T-cell (primary cell): ENCODE results near the gene RAP2A. TPM values are rescaled to one million over a fixed set of nuclear protein-coding genes. Genes with fewer than 3 reads are reported as not detected.

Experiments used
- ATAC-seq, 4 experiments: fragments of 200-7000 bp in 3 of 4; fragments of 150-1000 bp in 1 of 4; cut with Tn5 transposase; replicated peaks in 1 of 4; 1 replicate in 3 of 4; 2 replicates in 1 of 4; pipeline ENCODE4 v1.10.0; 2021; ENCODE audit warnings: moderate library complexity in 3 of 4, mild to moderate bottlenecking in 2 of 4, moderate number of reproducible peaks in 1 of 4
- CTCF ChIA-PET, 2 donors: fragments of 300-600 bp; sonication (Branson Sonifier 250); formaldehyde crosslinking; loops; one replicate each; lab custom pipeline; 2022; ENCODE audit warnings: antibody characterized with exemption in 2 of 2; lab: Charles Lee
- POLR2A ChIA-PET, 2 donors: fragments of 300-600 bp; sonication (Branson Sonifier 250); formaldehyde crosslinking; loops; one replicate each; lab custom pipeline; 2022; ENCODE audit warnings: antibody characterized with exemption in 2 of 2; lab: Charles Lee
- DNase-seq, 35 experiments: peaks; one replicate each; pipeline versions ENCODE4 v3.0.0 to v3.0.0-alpha.2; 2013 to 2023
- H3K27ac ChIP-seq: one replicate; pipeline ENCODE4 v1.5.1; 2013; ENCODE audit warnings: low read length
- H3K27me3 ChIP-seq, 2 experiments: replicated peaks in 1 of 2; 1 replicate in 1 of 2; 2 replicates in 1 of 2; pipeline versions ENCODE4 v1.6.1 to v1.7.0; 2013; ENCODE audit warnings: low read length in 1 of 2, mixed read lengths in 1 of 2; ENCODE audit not compliant: control insufficient read depth in 2 of 2, insufficient read depth in 2 of 2; ENCODE audit errors: extremely low read depth in 1 of 2
- H3K36me3 ChIP-seq, 2 donors: 1 replicate in 1 of 2; 2 replicates in 1 of 2; pipeline versions ENCODE4 v1.6.1 to v1.7.0; 2013; ENCODE audit warnings: low read length in 1 of 2; ENCODE audit not compliant: control insufficient read depth in 2 of 2, insufficient read depth in 1 of 2; ENCODE audit errors: extremely low read depth in 1 of 2
- H3K4me1 ChIP-seq, 2 experiments: 1 replicate in 1 of 2; 2 replicates in 1 of 2; pipeline versions ENCODE4 v1.6.1 to v1.7.0; 2013; ENCODE audit warnings: low read length in 2 of 2, mixed read lengths in 1 of 2; ENCODE audit not compliant: insufficient read depth in 2 of 2, control insufficient read depth in 1 of 2; ENCODE audit errors: extremely low read depth in 1 of 2
- H3K4me3 ChIP-seq, 2 donors: 1 replicate in 1 of 2; 2 replicates in 1 of 2; pipeline versions ENCODE4 v1.5.1 to v1.7.0; 2013; ENCODE audit warnings: mild to moderate bottlenecking in 2 of 2, low read length in 1 of 2, moderate library complexity in 1 of 2; ENCODE audit not compliant: control insufficient read depth in 1 of 2; ENCODE audit errors: extremely low read depth in 1 of 2
- H3K9me3 ChIP-seq: 2 replicates; pipeline ENCODE4 v1.7.0; 2013
- H3K27ac Mint-ChIP-seq, 2 donors: one replicate each; pipeline ENCODE4 v1.8.0; 2020 to 2021; ENCODE audit warnings: mild to moderate bottlenecking in 2 of 2, mixed read lengths in 2 of 2
- H3K27me3 Mint-ChIP-seq, 2 donors: one replicate each; pipeline ENCODE4 v1.8.0; 2021 to 2022; ENCODE audit warnings: mixed read lengths in 2 of 2
- H3K36me3 Mint-ChIP-seq: one replicate; pipeline ENCODE4 v1.8.0; 2021; ENCODE audit warnings: mixed read lengths
- H3K4me1 Mint-ChIP-seq, 3 donors: one replicate each; pipeline ENCODE4 v1.8.0; 2020 to 2022; ENCODE audit warnings: mixed read lengths in 3 of 3, mild to moderate bottlenecking in 1 of 3
- H3K4me3 Mint-ChIP-seq, 3 donors: one replicate each; pipeline ENCODE4 v1.8.0; 2020 to 2022; ENCODE audit warnings: mild to moderate bottlenecking in 3 of 3, mixed read lengths in 3 of 3, moderate library complexity in 3 of 3
- H3K9me3 Mint-ChIP-seq, 3 donors: one replicate each; pipeline ENCODE4 v1.8.0; 2020 to 2022; ENCODE audit warnings: mixed read lengths in 3 of 3
- WGBS: methylation state at CpG from one replicate; pipeline ENCODE4 v1.1.5; 2013; ENCODE audit warnings: missing lambda C conversion rate; ENCODE audit not compliant: insufficient coverage; 5-methylcytosine and 5-hydroxymethylcytosine counted together
- total RNA-seq, 35 experiments: library from RNA in 6 of 35; stranded (reverse) in 6 of 35; fragments of 120-200 nt in 1 of 35; gene quantifications; one replicate each; pipeline versions ENCODE4 v1.2.1 to v1.2.4 and lab custom pipeline; 2013 to 2026

RAP2A gene
- total RNA-seq, 5 donors from 2014 or later (not counting 1 experiment from before 2014, with no cell fraction given) = 14.0 to 25.6 (median 20.2) TPM

DNA sequence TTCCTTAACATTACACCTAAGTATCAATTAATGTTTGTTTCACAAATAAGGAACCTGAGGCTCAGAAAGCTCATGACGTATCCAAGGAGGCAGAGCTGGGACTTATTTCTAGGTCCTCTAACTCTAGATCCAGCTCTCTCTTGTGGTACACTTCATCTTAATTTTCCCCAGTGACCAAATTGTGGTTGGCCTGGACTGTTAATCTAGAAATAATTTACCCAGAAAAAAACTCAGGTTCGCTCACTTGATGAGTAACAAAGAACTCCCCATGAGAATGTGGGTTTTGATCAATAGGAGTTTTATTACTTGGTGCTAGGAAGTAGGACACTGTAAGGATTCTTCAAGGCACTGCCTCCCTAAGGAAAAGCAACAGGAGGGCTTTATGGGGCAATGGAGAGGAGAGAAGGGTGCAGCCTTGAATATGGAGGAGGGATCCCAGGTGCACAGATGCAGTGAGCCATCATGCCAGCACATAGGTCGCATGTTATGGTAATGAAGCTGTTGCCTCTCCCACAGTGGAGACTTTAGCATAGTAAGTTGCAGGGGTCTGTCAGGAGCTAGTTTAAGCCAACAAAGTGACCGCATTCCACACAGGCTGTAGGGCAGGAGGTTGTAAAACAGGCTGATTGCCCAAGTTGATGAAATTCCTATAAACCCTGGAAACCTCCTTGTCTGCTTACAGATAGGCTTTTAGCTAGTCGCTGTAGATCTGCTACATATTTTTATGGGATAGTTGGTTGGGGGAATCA lies 14.7 kb downstream of the RAP2A start:
- H3K27ac ChIP-seq = no peak overlapping the region
- Mint-ChIP-seq H3K36me3 (peaks cover 34% of the 10 kb centered on the region), H3K27me3 (no peaks in the 10 kb centered on the region), H3K9me3 (peaks cover 2 to 6% (median 5%) of the 10 kb centered on the region in 3 donors), H3K27ac (no peak overlapping the region), H3K4me3 (no peak overlapping the region), H3K4me1 (peaks cover 9 to 12% (median 12%) of the 10 kb centered on the region in 3 donors)
- H3K9me3 ChIP-seq = no peaks in the 10 kb centered on the region
- H3K4me3 ChIP-seq = no peak overlapping the region
- DNase-seq (no peak), ATAC-seq (no peak)
- peaks cover 0 to 2% of the 10 kb centered on the region in 2 donors for H3K36me3 ChIP-seq
- CTCF ChIA-PET = interaction anchor here in 1 of 2 donors (0.6 kb wide), 1 partner anchor 15 kb away, joined by 3 read pairs; no protein-coding TSS in a partner anchor
- no peaks in the 10 kb centered on the region for H3K4me1 ChIP-seq
- no peaks in the 10 kb centered on the region for H3K27me3 ChIP-seq
- POLR2A ChIA-PET = interaction anchor here in 1 of 2 donors (0.6 kb wide), 1 partner anchor 40 kb away, joined by 3 read pairs; no protein-coding TSS in a partner anchor
- WGBS = 100% methylated on average over 3 of the region's 5 CpGs

DNA sequence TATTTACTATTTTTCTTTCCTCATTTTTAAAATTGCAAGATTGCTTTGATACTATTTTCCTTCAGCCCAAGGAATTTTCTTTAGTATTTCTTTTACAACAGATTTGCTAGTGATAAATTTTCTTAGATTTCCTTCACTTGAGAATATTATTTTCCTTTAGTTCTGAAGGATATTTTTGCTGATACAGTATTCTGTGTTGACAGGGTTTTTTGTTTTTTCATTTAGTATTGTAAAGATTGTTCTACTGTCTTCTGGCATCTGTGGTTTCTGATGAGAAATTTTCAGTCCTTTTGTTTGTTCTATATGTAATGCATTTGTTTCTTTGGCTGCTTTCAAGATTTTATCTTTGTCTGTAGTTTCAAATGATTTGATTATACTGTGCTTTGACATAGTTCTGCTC lies 20.7 kb downstream of the RAP2A start:
- CTCF ChIA-PET = no interaction called here
- Histone ChIP-seq H3K27me3 (no peaks in the 10 kb centered on the region), H3K36me3 (no peaks in the 10 kb centered on the region), H3K9me3 (peaks cover 3% of the 10 kb centered on the region), H3K4me3 (no peak overlapping the region), H3K4me1 (no peaks in the 10 kb centered on the region), H3K27ac (no peak overlapping the region)
- Mint-ChIP-seq H3K36me3 (peaks cover 31% of the 10 kb centered on the region), H3K9me3 (peaks cover 9 to 26% (median 16%) of the 10 kb centered on the region in 3 donors), H3K27ac (no peak overlapping the region), H3K4me1 (peaks cover 13 to 28% (median 17%) of the 10 kb centered on the region in 3 donors), H3K4me3 (no peak overlapping the region), H3K27me3 (no peaks in the 10 kb centered on the region)
- POLR2A ChIA-PET = no interaction called here
- no peak for DNase-seq
- no peak for ATAC-seq

DNA sequence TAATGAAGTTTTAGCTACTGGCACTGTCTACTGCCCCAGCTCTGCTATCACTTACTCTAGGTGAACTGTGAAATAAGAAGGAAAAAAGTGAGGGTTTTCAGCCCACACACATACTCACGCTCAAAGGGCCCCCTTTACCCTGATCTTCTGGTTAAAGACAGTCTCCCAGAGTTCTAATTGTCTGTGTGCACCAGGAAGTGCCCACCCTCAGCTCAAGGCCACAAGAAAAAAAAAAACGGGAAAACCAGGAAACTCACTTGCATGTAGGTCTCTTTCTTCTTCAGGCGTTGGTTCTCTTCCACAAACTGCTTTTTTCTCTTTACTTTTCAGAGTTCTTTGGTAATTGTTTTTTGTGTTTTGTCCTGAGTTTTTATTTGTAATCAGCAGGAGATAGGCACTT lies 22.1 kb downstream of the RAP2A start:
- H3K27me3 ChIP-seq = no peaks in the 10 kb centered on the region
- Mint-ChIP-seq H3K4me3 (no peak overlapping the region), H3K4me1 (peaks cover 27 to 42% (median 30%) of the 10 kb centered on the region in 3 donors), H3K27me3 (no peaks in the 10 kb centered on the region), H3K27ac (no peak overlapping the region), H3K9me3 (peaks cover 9 to 26% (median 16%) of the 10 kb centered on the region in 3 donors), H3K36me3 (peaks cover 30% of the 10 kb centered on the region)
- DNase-seq (no peak), ATAC-seq (no peak)
- WGBS = 80% methylated on average over 1 of the region's 3 CpGs
- no peak overlapping the region for H3K27ac ChIP-seq
- POLR2A ChIA-PET = interaction anchor here in 1 of 2 donors (0.6 kb wide), 1 partner anchor 31 kb away, joined by 3 read pairs; no protein-coding TSS in a partner anchor
- no peak overlapping the region for H3K4me3 ChIP-seq
- no peaks in the 10 kb centered on the region for H3K36me3 ChIP-seq
- CTCF ChIA-PET = interaction anchor here in 1 of 2 donors (0.6 kb wide), 1 partner anchor 9 kb away, joined by 3 read pairs; no protein-coding TSS in a partner anchor
- H3K9me3 ChIP-seq = peaks cover 3% of the 10 kb centered on the region
- peaks cover 4 to 8% of the 10 kb centered on the region in 2 experiments for H3K4me1 ChIP-seq

DNA sequence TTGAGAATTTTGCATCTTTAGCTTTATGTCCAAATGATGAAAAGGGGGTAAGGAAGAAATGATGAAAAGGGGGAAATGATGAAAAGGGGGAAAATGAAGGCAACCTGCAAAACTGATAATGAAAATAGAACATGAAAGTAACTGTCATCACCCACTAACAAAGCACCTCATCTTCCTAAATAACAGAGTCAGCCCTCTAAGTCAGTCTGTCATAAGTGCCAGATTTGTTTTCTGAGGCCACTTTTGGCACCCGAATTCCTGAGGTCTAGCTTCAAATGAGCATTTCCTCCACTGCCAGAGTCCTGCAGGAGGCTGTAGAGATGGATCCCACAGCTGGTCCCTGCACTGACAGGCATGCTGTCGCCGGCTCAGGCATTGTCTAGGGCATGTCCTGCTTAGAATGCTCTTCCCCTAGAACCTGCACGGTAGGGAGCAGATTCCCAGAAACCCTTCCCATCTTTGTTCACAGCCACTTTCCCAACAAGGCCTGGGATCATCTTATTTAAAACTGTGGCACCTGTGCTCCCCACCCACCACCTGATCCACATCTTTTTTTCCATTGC lies 25.3 kb downstream of the RAP2A start:
- no peak overlapping the region for H3K4me3 ChIP-seq
- peaks cover 0 to 5% of the 10 kb centered on the region in 2 donors for H3K36me3 ChIP-seq
- peaks cover 6 to 16% of the 10 kb centered on the region in 2 experiments for H3K4me1 ChIP-seq
- H3K27me3 Mint-ChIP-seq = no peaks in the 10 kb centered on the region
- H3K27ac Mint-ChIP-seq = no peak overlapping the region
- POLR2A ChIA-PET = no interaction called here
- no peak overlapping the region for H3K4me3 Mint-ChIP-seq
- no peaks in the 10 kb centered on the region for H3K27me3 ChIP-seq
- no peak overlapping the region for H3K27ac ChIP-seq
- peaks cover 7 to 13% (median 9%) of the 10 kb centered on the region in 3 donors for H3K9me3 Mint-ChIP-seq
- no peak for ATAC-seq
- CTCF ChIA-PET = no interaction called here
- no peak for DNase-seq
- WGBS = 86% methylated on average over 4 of the region's 4 CpGs
- peaks cover 3% of the 10 kb centered on the region for H3K9me3 ChIP-seq
- H3K4me1 Mint-ChIP-seq = peaks cover 30 to 43% (median 43%) of the 10 kb centered on the region in 3 donors
- peaks cover 20% of the 10 kb centered on the region for H3K36me3 Mint-ChIP-seq

- H3K27me3 ChIP-seq = no peaks in the 10 kb centered on the region
- ChIA-PET POLR2A (interaction anchor here in 1 of 2 donors (0.5 kb wide), 1 partner anchor 19 kb away, joined by 5 read pairs; no protein-coding TSS in a partner anchor), CTCF (no interaction called here)
- no peaks in the 10 kb centered on the region for H3K9me3 ChIP-seq
- H3K4me1 Mint-ChIP-seq = peaks cover 29 to 43% (median 43%) of the 10 kb centered on the region in 3 donors
- H3K4me1 ChIP-seq = peaks cover 6 to 16% of the 10 kb centered on the region in 2 experiments
- no peak overlapping the region for H3K4me3 ChIP-seq
- no peak for DNase-seq
- H3K27ac Mint-ChIP-seq = peak overlapping the region; percentile 8 to 61
- peaks cover 0 to 12% of the 10 kb centered on the region in 2 donors for H3K36me3 ChIP-seq
- 80% methylated on average over 1 of the region's 7 CpGs for WGBS
- peaks cover 3 to 7% (median 6%) of the 10 kb centered on the region in 3 donors for H3K9me3 Mint-ChIP-seq
- peak overlapping the region in 1 of 3 donors; percentile 51 for H3K4me3 Mint-ChIP-seq
- H3K27me3 Mint-ChIP-seq = no peaks in the 10 kb centered on the region
- peak in 2 of 4 experiments; percentile 54 to 69 for ATAC-seq
- H3K36me3 Mint-ChIP-seq = peaks cover 24% of the 10 kb centered on the region
- H3K27ac ChIP-seq = no peak overlapping the region
These were observed 26.2 kb downstream of the RAP2A start for GRCh38 chr13:97460004-97460775.

- Mint-ChIP-seq H3K36me3 (peaks cover 24% of the 10 kb centered on the region), H3K9me3 (peaks cover 0 to under 1% (median 0%) of the 10 kb centered on the region in 3 donors), H3K4me3 (peak overlapping the region in 2 of 3 donors; percentile 4 to 51), H3K4me1 (peaks cover 26 to 40% (median 37%) of the 10 kb centered on the region in 3 donors), H3K27me3 (no peaks in the 10 kb centered on the region), H3K27ac (peak overlapping the region; percentile 50 to 61)
- no CpG with 5 or more reads among the region's 2 CpGs for WGBS
- Histone ChIP-seq H3K4me3 (no peak overlapping the region), H3K27me3 (no peaks in the 10 kb centered on the region), H3K9me3 (no peaks in the 10 kb centered on the region), H3K36me3 (peaks cover 0 to 16% of the 10 kb centered on the region in 2 donors), H3K27ac (no peak overlapping the region), H3K4me1 (peaks cover 6 to 16% of the 10 kb centered on the region in 2 experiments)
- ChIA-PET POLR2A (no interaction called here), CTCF (no interaction called here)
- DNase-seq (peak in 1 of 35 experiments; percentile 12), ATAC-seq (peak; percentile 42 to 88 (median 48))
These were observed 26.9 kb downstream of the RAP2A start for GRCh38 chr13:97460853-97461252.
